NCI-H128 (cell line): ENCODE measurements around the gene SVOPL.

Experiments used
- DNase-seq: peaks from one replicate; lab custom pipeline; 2025; ENCODE audit not compliant: unreplicated experiment; lab: John Stamatoyannopoulos, UW

The SVOPL gene

DNA sequence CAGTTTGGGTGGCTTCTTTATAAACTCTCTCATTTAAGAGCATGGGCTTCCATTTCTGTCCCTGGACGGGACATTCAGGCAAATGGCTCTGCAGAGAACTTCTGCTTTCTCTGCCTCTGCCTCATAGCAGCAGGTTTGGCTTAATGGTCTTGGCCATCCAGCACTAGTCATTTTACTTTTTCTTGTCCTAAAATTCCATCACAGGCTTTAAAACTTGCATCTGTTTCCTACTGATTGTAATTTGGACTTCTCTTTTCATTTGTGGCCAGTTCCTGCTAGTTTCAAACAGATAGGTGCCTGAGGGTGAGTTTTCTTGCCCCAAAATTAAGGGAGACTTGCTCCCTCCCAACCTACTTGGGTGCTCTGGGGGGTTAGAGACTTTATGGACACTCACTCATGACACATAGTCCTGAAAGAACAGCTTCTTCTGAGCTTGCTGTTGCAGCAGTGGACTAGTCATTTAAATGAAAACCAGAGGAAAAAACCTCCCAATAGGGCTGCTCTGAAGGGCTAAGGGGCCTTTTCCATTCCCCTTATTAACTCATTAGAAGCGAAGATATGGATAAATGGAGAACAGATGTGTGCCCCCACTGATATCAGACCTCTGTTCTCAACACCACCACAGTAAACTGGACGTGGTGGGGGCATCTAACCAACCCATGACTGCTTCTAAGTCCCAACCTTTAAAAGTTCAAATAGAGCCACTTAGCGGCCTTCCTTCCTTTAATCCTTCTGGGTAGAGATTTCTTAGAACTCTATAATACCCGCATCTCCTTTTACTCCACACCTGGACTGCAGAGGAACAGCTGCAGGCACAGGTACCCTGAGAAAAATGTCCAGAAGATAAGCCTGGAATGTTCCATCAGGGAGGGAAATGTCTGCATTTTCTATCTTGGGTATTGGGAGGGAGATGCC is 38.8 kb downstream of the SVOPL start:
- no peak for DNase-seq

GRCh38 chr7:138661069-138661635 is 40.0 kb downstream of the SVOPL start:
- DNase-seq = no peak

DNA sequence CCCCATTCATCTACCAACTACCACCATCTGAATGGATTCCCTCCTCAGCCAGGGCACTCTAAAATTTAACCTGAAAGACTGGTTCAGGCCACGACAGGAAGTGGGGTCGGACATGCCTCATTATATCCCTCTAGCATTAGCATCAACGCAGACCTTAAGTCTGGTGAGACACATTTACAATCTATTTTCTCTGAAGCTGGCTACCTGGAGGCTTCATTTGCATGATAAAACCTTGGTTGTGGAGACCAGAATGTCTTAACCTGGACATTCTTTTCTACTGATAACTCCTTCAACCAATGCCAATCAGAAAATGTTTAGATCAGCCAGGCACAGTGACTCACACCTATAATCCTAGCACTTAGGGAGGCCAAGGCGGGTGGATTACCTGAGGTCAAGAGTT is 42.3 kb downstream of the SVOPL start:
- DNase-seq = no peak

- DNase-seq = no peak
Measured at GRCh38 chr7:138657854-138658386, 43.2 kb downstream of the SVOPL start.

DNA sequence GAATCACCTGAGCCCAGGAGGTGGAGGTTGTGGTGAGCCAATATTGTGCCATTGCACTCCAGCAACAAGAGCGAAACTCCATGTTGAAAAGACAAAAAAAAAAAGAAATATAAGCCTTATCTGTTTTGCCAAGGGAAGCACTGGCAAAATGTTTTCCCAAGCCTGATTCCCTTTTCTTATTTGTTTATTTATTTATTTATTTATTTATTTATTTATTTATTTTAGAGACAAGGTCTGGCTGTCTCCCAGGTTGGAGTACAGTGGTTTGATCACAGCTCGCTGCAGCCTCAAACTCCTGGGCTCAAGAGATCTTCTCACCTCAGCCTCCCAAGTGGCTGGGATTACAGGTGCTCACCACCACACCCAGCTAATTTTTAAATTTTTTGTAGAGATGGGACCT is 44.2 kb downstream of the SVOPL start:
- DNase-seq = no peak

DNA sequence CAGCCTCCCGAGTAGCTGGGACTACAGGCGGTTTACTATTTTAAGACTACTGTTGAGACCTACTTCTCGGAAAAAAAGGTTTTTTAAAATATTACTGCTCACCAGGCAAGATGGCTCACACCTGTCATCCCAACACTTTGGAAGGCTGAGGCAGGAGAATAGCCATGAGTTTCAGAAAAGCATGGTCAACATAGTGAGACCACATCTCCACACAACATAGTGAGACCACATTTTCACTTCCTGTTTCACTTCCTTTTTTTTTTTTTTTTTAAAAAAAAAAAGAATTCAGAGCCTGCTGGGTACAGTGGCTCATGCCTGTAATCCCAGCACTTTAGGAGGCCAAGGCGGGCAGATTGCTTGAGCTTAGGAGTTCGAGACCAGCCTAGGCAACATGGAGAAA is 46.5 kb downstream of the SVOPL start:
- DNase-seq = no peak

DNA sequence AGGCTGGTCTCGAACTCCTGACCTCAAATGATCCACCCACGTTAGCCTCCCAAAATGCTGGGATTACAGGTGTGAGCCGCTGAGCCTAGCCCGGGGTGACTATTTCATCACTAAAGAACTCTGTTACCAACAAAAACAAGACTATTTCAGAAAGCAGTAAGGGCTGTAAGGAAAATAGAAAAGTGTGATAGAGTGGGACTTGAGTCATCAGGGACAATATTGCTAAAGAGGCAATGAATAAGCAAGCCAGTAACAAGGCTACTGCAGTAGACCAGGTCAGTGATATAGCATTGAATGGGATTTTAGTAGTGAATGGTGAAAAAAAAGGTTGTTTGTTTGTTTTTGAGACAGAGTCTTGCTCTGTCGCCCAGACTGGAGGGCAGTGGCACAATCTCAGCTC is 51.7 kb downstream of the SVOPL start:
- no peak for DNase-seq

GRCh38 chr7:138645284-138645683 is 55.9 kb downstream of the SVOPL start:
- no peak for DNase-seq

DNA sequence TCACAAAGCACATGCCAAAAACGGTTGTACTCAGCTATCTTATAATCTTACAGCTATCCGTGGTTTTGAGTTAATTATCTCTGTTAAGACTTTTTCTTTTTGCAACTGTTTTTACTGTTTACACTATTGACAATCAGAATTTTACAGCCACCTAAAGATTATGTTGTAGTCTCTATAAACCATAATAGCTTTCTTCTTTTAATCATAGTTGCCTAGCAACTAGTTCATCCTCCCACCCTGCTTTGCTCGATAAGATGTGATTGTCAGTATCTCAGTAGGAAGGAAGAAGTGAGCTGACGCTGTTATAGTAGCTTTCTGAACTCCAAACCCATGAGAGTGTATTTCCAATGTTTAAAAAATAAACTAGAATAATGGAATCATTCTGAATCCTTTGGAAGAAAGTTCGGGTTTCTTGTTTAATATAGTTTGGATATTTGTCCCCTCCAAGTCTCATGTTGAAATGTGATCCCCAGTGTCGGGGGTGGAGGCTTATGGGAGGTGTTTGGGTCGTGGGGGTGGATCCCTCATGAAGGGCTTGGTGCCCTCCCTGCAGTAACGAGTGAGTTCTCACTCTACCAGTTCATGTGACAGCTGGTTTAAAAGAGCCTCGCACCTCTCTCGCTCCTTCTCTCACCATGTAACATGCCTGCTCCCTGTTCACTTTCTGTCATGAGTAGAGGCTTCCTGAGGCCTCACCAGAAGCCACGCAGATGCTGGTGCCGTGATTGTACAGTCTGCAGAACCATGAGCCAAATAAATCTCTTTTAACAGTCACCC is 68.1 kb downstream of the SVOPL start:
- DNase-seq = no peak

DNA sequence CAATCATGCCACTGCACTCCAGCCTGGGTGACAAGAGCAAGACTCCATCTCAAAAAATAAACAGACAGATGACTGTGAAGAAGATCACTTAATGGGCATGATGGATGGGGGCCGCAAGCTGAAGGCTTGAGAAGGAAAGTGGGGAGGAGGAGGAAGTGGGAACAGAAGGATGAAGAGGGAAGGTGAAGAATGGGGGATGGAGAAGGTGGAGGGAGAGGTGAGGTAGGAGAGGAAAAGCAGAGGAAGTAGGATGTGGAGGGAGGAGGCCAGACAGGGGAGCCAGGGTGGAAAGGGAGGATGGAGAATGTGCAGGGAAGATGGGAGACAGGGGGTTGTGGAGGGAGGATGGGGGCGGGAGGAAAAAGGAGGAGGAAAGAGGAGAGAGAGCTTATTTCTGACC is 68.8 kb downstream of the SVOPL start:
- DNase-seq = no peak

- DNase-seq = no peak
Measured at GRCh38 chr7:138630059-138630610, 71.0 kb downstream of the SVOPL start.

- no peak for DNase-seq
Measured at GRCh38 chr7:138627361-138627760, 73.8 kb downstream of the SVOPL start.

DNA sequence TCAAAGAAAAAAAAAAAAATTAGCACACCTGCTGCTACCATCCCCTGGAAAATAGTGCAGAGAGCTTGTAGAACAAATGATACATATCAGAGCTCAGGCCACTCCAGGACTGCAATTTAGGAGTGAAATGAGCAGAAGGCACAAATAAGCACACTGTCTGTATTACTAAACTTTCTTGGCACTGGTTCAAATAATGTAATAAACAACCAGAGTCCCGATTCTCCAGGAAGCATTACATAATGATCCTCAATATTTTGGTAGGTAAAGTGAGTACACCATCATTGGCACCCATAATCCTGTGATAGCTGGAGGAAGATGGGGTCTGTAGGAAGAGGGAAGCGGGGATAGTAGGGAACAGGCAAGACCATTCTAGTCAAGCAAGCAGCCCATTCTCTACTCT is 74.3 kb downstream of the SVOPL start:
- no peak for DNase-seq

DNA sequence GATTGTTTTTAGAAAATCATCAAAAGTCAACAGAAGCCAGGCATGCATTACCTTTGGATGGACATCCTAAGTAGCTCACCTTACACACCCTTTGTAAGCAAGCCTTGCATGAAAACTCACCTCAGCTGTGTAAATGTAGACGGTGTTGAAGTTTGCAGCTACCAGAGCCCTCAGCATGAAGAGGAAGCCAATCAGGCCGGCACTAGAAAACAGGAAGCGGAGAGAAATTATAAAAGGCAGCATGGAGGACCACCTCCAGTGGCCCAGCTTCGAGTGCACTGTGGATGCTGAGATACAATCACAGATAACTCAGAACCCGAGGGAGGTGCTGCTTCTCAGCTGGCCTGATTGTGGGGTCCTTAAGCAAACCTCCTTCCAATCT is 75.3 kb downstream of the SVOPL start:
- DNase-seq = peak; percentile 9

DNA sequence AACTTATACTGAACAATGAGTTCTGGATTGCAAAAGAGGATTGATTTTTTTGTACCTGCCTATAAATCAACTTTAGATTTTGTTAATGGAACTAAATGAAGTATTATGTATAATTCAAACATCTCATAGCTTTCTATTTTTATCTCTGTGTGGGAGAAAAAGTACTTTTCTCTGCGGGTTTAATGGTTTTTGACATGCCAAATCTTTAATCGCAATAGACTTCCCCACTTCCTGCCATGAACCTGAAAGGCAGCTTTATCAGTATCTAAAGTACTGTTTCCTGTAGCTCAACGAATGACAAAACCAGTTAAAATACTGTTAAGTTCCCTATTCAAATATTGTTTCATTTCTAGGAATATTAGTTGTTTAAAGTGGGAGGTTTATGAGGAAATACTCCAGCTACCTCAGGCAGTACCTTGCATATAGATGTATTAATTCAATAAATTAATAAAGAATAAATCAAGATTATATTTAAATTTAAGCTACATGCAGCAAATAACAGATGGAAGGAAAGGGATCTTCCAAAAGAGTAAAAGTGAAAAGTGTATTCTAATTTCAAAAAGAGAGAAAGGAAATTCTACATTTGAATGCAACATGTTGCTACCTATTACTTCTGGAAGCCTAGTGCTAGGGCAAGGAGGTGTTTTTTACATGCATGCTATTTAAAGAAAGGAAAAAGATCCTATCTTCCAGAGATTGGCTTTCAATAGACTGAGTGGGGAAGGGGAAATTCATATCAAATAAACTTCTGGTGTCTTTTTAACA is 75.9 kb downstream of the SVOPL start:
- no peak for DNase-seq

- DNase-seq = no peak
Measured at GRCh38 chr7:138622841-138623240, 78.3 kb downstream of the SVOPL start.

DNA sequence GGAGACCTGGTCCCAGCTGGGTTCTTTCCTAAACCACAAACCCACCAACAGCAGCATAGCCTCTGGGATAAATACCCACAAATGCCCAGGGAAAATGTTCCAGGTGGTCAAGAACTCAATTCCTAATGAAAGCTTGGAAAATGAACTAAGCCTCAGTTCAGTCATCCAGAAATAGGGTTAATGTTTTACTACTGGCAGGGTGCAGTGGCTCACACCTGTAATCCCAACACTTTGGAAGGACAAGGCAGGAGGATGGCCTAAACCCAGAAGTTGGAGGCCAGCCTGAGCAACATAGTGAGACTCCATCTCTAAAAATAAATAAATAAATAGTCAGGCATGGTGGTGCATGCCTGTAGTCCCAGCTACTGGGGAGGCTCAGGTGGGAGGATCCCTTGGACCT is 82.2 kb downstream of the SVOPL start:
- no peak for DNase-seq

- DNase-seq = no peak
Measured at GRCh38 chr7:138618506-138618905, 82.7 kb downstream of the SVOPL start.

GRCh38 chr7:138616085-138616484 is 85.1 kb downstream of the SVOPL start:
- no peak for DNase-seq

DNA sequence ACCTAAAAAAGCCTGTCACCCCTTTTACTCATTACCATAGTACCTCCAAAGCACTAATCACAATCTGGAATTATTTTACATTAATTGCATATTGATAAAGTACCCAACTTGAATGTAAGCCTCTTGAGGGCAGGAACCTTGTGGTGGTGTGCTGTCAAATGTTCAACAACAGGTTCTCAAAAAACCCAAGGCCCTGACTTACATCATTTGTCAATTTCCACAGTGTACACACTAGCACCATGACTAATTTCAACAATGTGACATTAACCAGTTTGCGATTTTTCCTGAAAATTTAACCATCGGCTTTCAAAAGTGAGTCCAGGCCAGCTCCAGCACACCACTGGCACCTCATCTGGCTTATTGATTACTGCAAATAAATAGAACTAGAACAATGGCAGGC is 87.5 kb downstream of the SVOPL start:
- no peak for DNase-seq
